MM.1S (cell line): ENCODE results near the gene PHC3.

Source experiments
- DNase-seq: peaks from one replicate; pipeline ENCODE4 v3.0.0-alpha.2; 2015
- H2AFZ ChIP-seq: fragments of 300-600 bp; sonication (generic); 2 replicates; pipeline ENCODE4 v1.6.0; 2016; ENCODE audit warnings: antibody characterized with exemption, low read length
- H3F3A ChIP-seq: fragments of 300-600 bp; sonication (generic); 2 replicates; pipeline ENCODE4 v1.6.1; 2016; ENCODE audit warnings: mild to moderate bottlenecking, antibody characterized with exemption, low read length, moderate library complexity, mixed read lengths; ENCODE audit not compliant: insufficient read depth
- H3K27ac ChIP-seq: fragments of 300-600 bp; sonication (generic); 2 replicates; pipeline ENCODE4 v1.5.1; 2016; ENCODE audit warnings: mild to moderate bottlenecking, low read length
- H3K27me3 ChIP-seq: fragments of 300-600 bp; sonication (generic); replicated peaks from 2 replicates; pipeline ENCODE4 v1.6.0; 2016; ENCODE audit warnings: low read length; ENCODE audit not compliant: insufficient read depth
- H3K36me3 ChIP-seq: fragments of 300-600 bp; sonication (generic); replicated peaks from 2 replicates; pipeline ENCODE4 v1.6.1; 2016; ENCODE audit warnings: mild to moderate bottlenecking, low read length, mixed read lengths; ENCODE audit not compliant: insufficient read depth
- H3K4me1 ChIP-seq: fragments of 300-600 bp; sonication (generic); 2 replicates; pipeline ENCODE4 v1.6.1; 2016; ENCODE audit warnings: low read length, mixed read lengths
- H3K4me2 ChIP-seq: fragments of 300-600 bp; sonication (generic); 2 replicates; pipeline ENCODE4 v1.6.0; 2016; ENCODE audit warnings: low read depth, low read length
- H3K4me3 ChIP-seq: fragments of 300-600 bp; sonication (generic); 2 replicates; pipeline ENCODE4 v1.5.1; 2016; ENCODE audit warnings: low read length, mixed read lengths
- H3K79me2 ChIP-seq: fragments of 300-600 bp; sonication (generic); 2 replicates; pipeline ENCODE4 v1.6.1; 2016; ENCODE audit warnings: mixed run types, low read length, mixed read lengths
- H3K9ac ChIP-seq: fragments of 300-600 bp; sonication (generic); 2 replicates; pipeline ENCODE4 v1.6.1; 2016; ENCODE audit warnings: low read length, mixed read lengths
- H3K9me2 ChIP-seq: fragments of 300-600 bp; sonication (generic); replicated peaks from 2 replicates; pipeline ENCODE4 v1.6.1; 2016; ENCODE audit warnings: mild to moderate bottlenecking, low read length, mixed read lengths; ENCODE audit not compliant: insufficient read depth
- H3K9me3 ChIP-seq: fragments of 300-600 bp; sonication (generic); replicated peaks from 2 replicates; pipeline ENCODE4 v1.6.1; 2016; ENCODE audit warnings: mild to moderate bottlenecking, low read length, mixed read lengths; ENCODE audit not compliant: insufficient read depth
- H4K20me1 ChIP-seq: fragments of 300-600 bp; sonication (generic); 2 replicates; pipeline ENCODE4 v1.6.1; 2016; ENCODE audit warnings: mild to moderate bottlenecking, low read length, moderate library complexity, mixed read lengths; ENCODE audit not compliant: insufficient read depth
- CTCF ChIP-seq: fragments of 300-600 bp; sonication (generic); IDR thresholded peaks from 2 replicates; pipeline ENCODE4 v1.5.1; 2016; ENCODE audit warnings: antibody characterized with exemption, low read length, mixed read lengths
- EZH2 ChIP-seq: fragments of 300-600 bp; sonication (generic); optimal IDR thresholded peaks from 2 replicates; pipeline ENCODE3; 2017; ENCODE audit warnings: low read depth, mild to moderate bottlenecking, antibody characterized with exemption, low read length, mixed read lengths
- EZH2phosphoT487 ChIP-seq: fragments of 300-600 bp; sonication (generic); IDR thresholded peaks from 2 replicates; pipeline ENCODE4 v1.6.1; 2018; ENCODE audit warnings: antibody characterized with exemption, low read length

PHC3 gene

GRCh38 chr3:170043506-170043905 is 138.0 kb downstream of the PHC3 start:
- Histone ChIP-seq H3K4me3 (peak overlapping the region; percentile 11; the same call in 1 of the 2 replicates), H3K27me3 (no peaks in the 10 kb centered on the region), H3F3A (peaks cover 53% of the 10 kb centered on the region), H3K79me2 (peaks cover 68% of the 10 kb centered on the region), H3K9me3 (no peaks in the 10 kb centered on the region), H3K9ac (peak overlapping the region; percentile 57), H2AFZ (no peak overlapping the region), H3K9me2 (no peaks in the 10 kb centered on the region), H3K4me2 (peak overlapping the region; percentile 82), H4K20me1 (no peaks in the 10 kb centered on the region), H3K36me3 (no peaks in the 10 kb centered on the region), H3K27ac (peak overlapping the region; percentile 91), H3K4me1 (peaks cover 41% of the 10 kb centered on the region)
- DNase-seq: peak; percentile 73
- TF ChIP-seq EZH2phosphoT487: no peak
- TF ChIP-seq EZH2: no peak
- TF ChIP-seq CTCF: no peak

GRCh38 chr3:170040418-170040817 is 141.1 kb downstream of the PHC3 start:
- Histone ChIP-seq H3K9me3 (no peaks in the 10 kb centered on the region), H3K27me3 (no peaks in the 10 kb centered on the region), H3K4me2 (no peak overlapping the region), H3K9me2 (no peaks in the 10 kb centered on the region), H3K27ac (no peak overlapping the region), H3F3A (peaks cover 39% of the 10 kb centered on the region), H4K20me1 (no peaks in the 10 kb centered on the region), H2AFZ (no peak overlapping the region), H3K36me3 (no peaks in the 10 kb centered on the region), H3K4me3 (no peak overlapping the region), H3K9ac (no peak overlapping the region), H3K79me2 (peaks cover 44% of the 10 kb centered on the region), H3K4me1 (peaks cover 17% of the 10 kb centered on the region)
- no peak for DNase-seq
- TF ChIP-seq EZH2phosphoT487 (no peak), CTCF (no peak), EZH2 (no peak)

- Histone ChIP-seq H3K9ac (peak overlapping the region; percentile 83), H4K20me1 (no peaks in the 10 kb centered on the region), H3F3A (peaks cover 20% of the 10 kb centered on the region), H3K4me2 (peak overlapping the region; percentile 97), H3K36me3 (no peaks in the 10 kb centered on the region), H3K4me3 (peak overlapping the region; percentile 80), H3K27ac (peak overlapping the region; percentile 73; the same call in 1 of the 2 replicates), H2AFZ (peak overlapping the region; percentile 75), H3K79me2 (peaks cover 44% of the 10 kb centered on the region), H3K4me1 (peaks cover 8% of the 10 kb centered on the region), H3K9me3 (no peaks in the 10 kb centered on the region), H3K9me2 (no peaks in the 10 kb centered on the region), H3K27me3 (no peaks in the 10 kb centered on the region)
- TF ChIP-seq CTCF (peak; percentile 58), EZH2 (no peak), EZH2phosphoT487 (no peak)
- DNase-seq: peak; percentile 61
Measured at GRCh38 chr3:170038434-170039110, 143.0 kb downstream of the PHC3 start.
